Breast epithelium (tissue), 4 donors: ENCODE measurements around the gene EIF4B. TPM values are rescaled to one million over a fixed set of nuclear protein-coding genes. Genes with fewer than 3 reads are reported as not detected.

ENCODE experiments used
- DNase-seq, 2 donors: peaks; one replicate each; pipeline ENCODE4 v3.0.0-alpha.2; 2019; ENCODE audit warnings: low spot score in 2 of 2
- H3K27ac ChIP-seq, 2 donors: fragments of 200-600 bp; sonication (generic) in 1 of 2; one replicate each; pipeline ENCODE4 v1.5.1; 2016 to 2019; ENCODE audit warnings: mild to moderate bottlenecking in 1 of 2
- H3K27me3 ChIP-seq, 2 donors: fragments of 200-600 bp; sonication (generic) in 1 of 2; one replicate each; pipeline versions ENCODE4 v1.5.1 to v1.6.0; 2017 to 2019; ENCODE audit warnings: control low read depth in 1 of 2, mild to moderate bottlenecking in 1 of 2
- H3K36me3 ChIP-seq: fragments of 200-600 bp; one replicate; pipeline ENCODE4 v1.5.1; 2019
- H3K4me1 ChIP-seq, 2 donors: fragments of 200-600 bp; sonication (generic); one replicate each; pipeline ENCODE4 v1.5.1; 2016 to 2019; ENCODE audit warnings: control low read depth in 1 of 2
- H3K4me3 ChIP-seq, 3 donors: fragments of 200-600 bp; sonication (generic); 1 replicate in 2 of 3; 2 replicates in 1 of 3; pipeline ENCODE4 v1.5.1; 2016 to 2019; ENCODE audit warnings: mild to moderate bottlenecking in 3 of 3, moderate library complexity in 2 of 3
- H3K9me3 ChIP-seq, 2 donors: fragments of 200-600 bp; sonication (generic) in 1 of 2; one replicate each; pipeline ENCODE4 v1.5.1; 2016 to 2019; ENCODE audit warnings: control low read depth in 1 of 2
- CTCF ChIP-seq, 3 donors: fragments of 450-650 bp; IDR thresholded peaks; one replicate each; pipeline ENCODE4 v1.5.1; 2016 to 2017; ENCODE audit warnings: antibody characterized with exemption in 3 of 3, mild to moderate bottlenecking in 3 of 3, moderate library complexity in 3 of 3
- POLR2A ChIP-seq: fragments of 450-650 bp; IDR thresholded peaks from one replicate; pipeline ENCODE4 v1.6.1; 2016; ENCODE audit warnings: antibody characterized with exemption, mild to moderate bottlenecking, moderate library complexity
- POLR2AphosphoS5 ChIP-seq, 3 donors: sonication (generic); formaldehyde crosslinking; IDR thresholded peaks; one replicate each; pipeline ENCODE4 v1.6.1; 2017; ENCODE audit warnings: antibody characterized with exemption in 3 of 3
- intact Hi-C: fragments of 100-400 bp; cut with DNase I; formaldehyde crosslinking; loops from one replicate; pipeline ENCODE4 v1.15.1; 2023; ENCODE audit warnings: low total_unique reads
- total RNA-seq, 3 donors: library from RNA; depleted of rRNA; stranded (reverse); fragments of >200 nt; gene quantifications; one replicate each; pipeline ENCODE4 v1.1.0, GENCODE V29; 2016

Gene EIF4B
- total RNA-seq, 3 donors from 2014 or later = 600 to 759 (median 614) TPM

GRCh38 chr12:53061404-53062010 lies 55.3 kb downstream of the EIF4B start:
- peak; percentile 69 to 91 for DNase-seq
- H3K4me1 ChIP-seq = peaks cover 15 to 20% of the 10 kb centered on the region in 2 donors
- TF ChIP-seq POLR2AphosphoS5 (IDR thresholded peaks at IDR 0.05) (peak in 1 of 3 donors; percentile 5), CTCF (IDR thresholded peaks at IDR 0.05) (peak in 2 of 3 donors; percentile 12 to 41), POLR2A (no peak)
- no peak overlapping the region for H3K4me3 ChIP-seq
- intact Hi-C loops = no loop called here
- no peaks in the 10 kb centered on the region for H3K36me3 ChIP-seq
- peak overlapping the region; percentile 75 to 89 for H3K27ac ChIP-seq
- no peaks in the 10 kb centered on the region for H3K9me3 ChIP-seq
- H3K27me3 ChIP-seq = no peaks in the 10 kb centered on the region

GRCh38 chr12:53062011-53062961 lies 56.0 kb downstream of the EIF4B start:
- H3K4me1 ChIP-seq = peaks cover 15 to 20% of the 10 kb centered on the region in 2 donors
- no peaks in the 10 kb centered on the region for H3K36me3 ChIP-seq
- DNase-seq = no peak
- TF ChIP-seq POLR2AphosphoS5 (IDR thresholded peaks at IDR 0.05) (no peak), POLR2A (no peak), CTCF (IDR thresholded peaks at IDR 0.05) (no peak)
- no peaks in the 10 kb centered on the region for H3K9me3 ChIP-seq
- intact Hi-C loops = no loop called here
- no peak overlapping the region for H3K4me3 ChIP-seq
- H3K27me3 ChIP-seq = no peaks in the 10 kb centered on the region
- H3K27ac ChIP-seq = peak overlapping the region; percentile 75 to 89

GRCh38 chr12:53062977-53063707 lies 56.9 kb downstream of the EIF4B start:
- intact Hi-C loops = no loop called here
- peaks cover 15 to 20% of the 10 kb centered on the region in 2 donors for H3K4me1 ChIP-seq

GRCh38 chr12:53063708-53064612 lies 57.7 kb downstream of the EIF4B start:
- intact Hi-C loops = no loop called here

More at GRCh38 chr12:53062977-53063707, 56.9 kb downstream of the EIF4B start:
- TF ChIP-seq POLR2AphosphoS5 (IDR thresholded peaks at IDR 0.05) = no peak
- no peak for TF ChIP-seq CTCF (IDR thresholded peaks at IDR 0.05)
- TF ChIP-seq POLR2A = no peak
- Histone ChIP-seq H3K9me3 (no peaks in the 10 kb centered on the region), H3K27ac (peak overlapping the region; percentile 75 to 89), H3K27me3 (no peaks in the 10 kb centered on the region), H3K36me3 (no peaks in the 10 kb centered on the region), H3K4me3 (no peak overlapping the region)
- DNase-seq = no peak

More at GRCh38 chr12:53063708-53064612, 57.7 kb downstream of the EIF4B start:
- no peaks in the 10 kb centered on the region for H3K36me3 ChIP-seq
- H3K4me1 ChIP-seq = peaks cover 15 to 20% of the 10 kb centered on the region in 2 donors
- no peak for DNase-seq
- H3K27ac ChIP-seq = peak overlapping the region; percentile 75 to 89
- no peaks in the 10 kb centered on the region for H3K9me3 ChIP-seq
- no peaks in the 10 kb centered on the region for H3K27me3 ChIP-seq
- TF ChIP-seq CTCF (IDR thresholded peaks at IDR 0.05) = no peak
- TF ChIP-seq POLR2AphosphoS5 (IDR thresholded peaks at IDR 0.05) = peak in 2 of 3 donors; percentile 39 to 64
- no peak overlapping the region for H3K4me3 ChIP-seq
